KOPT-K1 (cell line): Measurements from ENCODE around the gene SFT2D3.

Source experiments
- H3K27ac ChIP-seq: fragments of 200-600 bp; sonication (generic); 2 replicates; pipeline ENCODE4 v1.5.1; 2016; ENCODE audit warnings: antibody characterized with exemption, mild to moderate bottlenecking, low read depth, low read length; ENCODE audit not compliant: poor library complexity, severe bottlenecking
- H3K36me3 ChIP-seq: fragments of 200-600 bp; sonication (generic); 2 replicates; pipeline ENCODE4 v1.5.1; 2017; ENCODE audit warnings: antibody characterized with exemption, mild to moderate bottlenecking, low read length, moderate library complexity; ENCODE audit not compliant: insufficient read depth
- H3K9me3 ChIP-seq: fragments of 200-600 bp; sonication (generic); 2 replicates; pipeline ENCODE4 v1.5.1; 2017; ENCODE audit warnings: antibody characterized with exemption, low read length, mild to moderate bottlenecking; ENCODE audit not compliant: insufficient read depth, poor library complexity, severe bottlenecking

The SFT2D3 gene

DNA sequence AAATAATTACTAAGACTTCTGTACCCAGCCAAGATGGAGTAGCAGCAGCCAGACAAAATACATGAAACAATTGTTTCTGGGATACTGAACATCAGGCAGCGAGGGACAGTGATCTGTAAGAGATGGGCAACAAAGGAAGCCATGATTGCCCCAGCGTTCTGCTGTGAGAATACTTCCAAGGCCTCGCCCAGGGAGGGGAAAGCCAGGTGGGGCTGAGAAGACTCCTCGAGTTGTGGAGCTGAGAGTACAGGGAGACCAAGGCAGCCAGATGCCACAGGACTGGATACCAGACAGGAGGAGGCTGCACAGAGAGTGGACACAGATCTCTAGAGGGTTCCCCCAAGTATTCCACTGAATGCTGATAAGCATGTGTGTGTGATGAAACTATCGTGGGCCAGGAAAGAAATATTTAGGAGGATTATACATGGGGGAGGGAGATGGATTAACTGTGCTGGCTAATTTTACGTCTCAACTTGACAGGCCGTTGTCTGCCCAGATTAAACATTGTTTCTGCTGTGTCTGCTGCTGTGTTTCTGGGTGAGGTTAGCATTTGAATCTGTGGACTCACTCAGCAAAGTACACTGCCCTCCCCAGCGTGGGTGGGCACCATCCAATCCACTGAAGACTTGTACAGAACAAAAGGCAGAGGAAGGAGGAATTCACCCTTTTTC is 15.8 kb upstream of the SFT2D3 start:
- no peaks in the 10 kb centered on the region for H3K36me3 ChIP-seq
- H3K9me3 ChIP-seq: peaks cover 33% of the 10 kb centered on the region
- no peak overlapping the region for H3K27ac ChIP-seq

DNA sequence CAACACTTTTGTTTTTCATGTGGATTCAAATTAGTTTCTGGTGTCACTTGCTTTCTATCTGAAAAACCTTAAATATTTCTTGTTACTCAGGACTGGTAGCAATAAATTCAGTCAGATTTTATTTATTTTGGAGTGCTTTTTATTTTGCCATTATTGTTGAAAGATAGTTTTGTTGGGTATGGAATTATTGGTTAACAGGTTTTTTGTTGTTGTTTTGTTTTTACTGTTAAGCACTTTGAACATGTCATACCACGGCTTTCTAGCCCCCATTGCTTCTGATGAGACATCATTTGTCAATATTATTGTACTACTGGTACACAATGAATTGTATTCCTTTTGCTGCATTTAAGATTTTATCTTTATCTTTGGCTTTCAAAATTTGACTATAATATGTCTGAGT is 12.9 kb upstream of the SFT2D3 start:
- no peak overlapping the region for H3K27ac ChIP-seq
- H3K36me3 ChIP-seq: no peaks in the 10 kb centered on the region
- peaks cover 48% of the 10 kb centered on the region for H3K9me3 ChIP-seq

DNA sequence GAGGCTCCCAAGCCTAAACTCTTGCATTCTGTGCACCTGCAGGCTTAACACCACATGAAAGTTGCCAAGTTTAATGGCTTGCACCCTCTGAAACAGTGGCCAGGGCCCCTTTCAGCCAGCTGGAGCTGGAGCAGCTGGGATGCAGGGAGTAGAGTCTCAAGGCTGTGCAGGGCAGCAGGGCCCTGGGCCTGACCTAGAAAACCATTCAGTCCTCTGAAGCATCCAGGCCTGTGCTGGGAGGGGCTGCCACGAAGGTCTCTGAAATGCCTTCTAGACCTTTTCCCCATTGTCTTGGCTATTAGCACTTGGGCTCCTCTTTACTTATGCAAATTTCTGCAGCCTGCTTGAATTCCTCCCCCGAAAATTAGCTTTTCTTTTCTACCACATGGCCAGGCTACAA is 10.6 kb upstream of the SFT2D3 start:
- Histone ChIP-seq H3K36me3 (no peaks in the 10 kb centered on the region), H3K27ac (no peak overlapping the region), H3K9me3 (peaks cover 48% of the 10 kb centered on the region)

DNA sequence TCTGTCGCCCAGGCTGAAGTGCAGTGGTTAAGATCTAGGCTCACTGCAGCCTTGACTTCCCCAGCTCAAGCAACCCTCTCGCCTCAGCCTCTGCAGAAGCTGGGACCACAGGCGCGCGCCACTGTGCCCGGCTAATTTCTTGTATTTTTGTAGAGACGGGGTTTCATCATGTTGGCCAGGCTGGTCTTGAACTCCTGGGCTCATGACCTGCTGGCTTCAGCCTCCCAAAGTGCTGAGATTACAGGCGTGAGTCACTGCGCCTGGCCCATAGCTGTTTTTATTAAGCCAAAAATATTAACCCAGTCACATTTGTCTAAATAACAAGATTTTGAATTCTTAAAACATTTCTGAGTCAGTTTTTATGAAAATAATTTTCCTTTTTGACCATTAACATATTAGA is 6.3 kb upstream of the SFT2D3 start:
- peaks cover 20% of the 10 kb centered on the region for H3K9me3 ChIP-seq
- H3K36me3 ChIP-seq: no peaks in the 10 kb centered on the region
- H3K27ac ChIP-seq: no peak overlapping the region

DNA sequence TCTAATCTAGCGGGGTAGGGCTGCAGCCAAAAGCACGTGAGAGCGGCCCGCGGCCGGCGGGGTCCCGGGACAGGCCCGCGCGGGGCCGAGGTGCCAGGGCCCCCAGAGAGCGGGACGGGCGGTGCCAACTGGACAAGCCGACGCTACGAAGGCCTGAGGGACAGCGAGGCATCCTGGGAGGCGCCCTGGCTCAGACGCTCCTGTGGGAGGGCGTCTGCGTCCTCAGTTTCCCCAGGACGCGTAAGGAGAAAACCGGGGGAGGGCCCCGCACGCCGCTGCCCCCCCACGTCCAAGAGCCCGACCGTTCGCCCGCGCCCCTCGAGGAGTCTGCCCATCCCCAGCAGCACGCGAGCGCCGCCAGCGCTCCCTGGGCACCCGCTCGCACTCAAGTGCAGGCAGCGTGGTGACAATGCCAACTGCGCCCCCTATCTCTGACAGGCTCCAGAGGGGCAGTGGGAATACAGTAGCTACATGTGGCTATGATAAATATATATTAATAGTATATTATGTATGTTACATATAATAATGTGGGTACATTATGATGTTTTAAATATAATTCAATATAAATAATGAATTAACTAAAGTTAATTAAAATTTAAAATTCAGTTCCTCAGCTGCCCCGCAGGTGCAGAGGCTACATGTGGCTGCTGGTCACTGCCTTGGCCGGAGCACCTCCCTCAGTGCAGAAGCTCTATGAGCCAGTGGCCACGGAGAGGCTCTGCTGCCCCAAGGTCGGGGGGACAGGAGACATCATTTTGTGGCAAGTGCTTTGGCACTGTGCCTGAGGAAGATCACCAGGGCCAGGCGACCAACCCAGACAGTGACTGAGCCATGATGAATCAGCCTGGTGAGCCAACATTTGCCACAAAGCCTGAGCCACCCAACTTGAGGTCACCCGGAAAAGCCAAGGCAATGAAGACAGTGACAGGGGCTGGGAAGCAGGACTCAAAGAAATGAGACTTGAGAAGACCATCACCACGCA is 5.5 kb upstream of the SFT2D3 start:
- no peak overlapping the region for H3K27ac ChIP-seq
- H3K9me3 ChIP-seq: peaks cover 12% of the 10 kb centered on the region
- no peaks in the 10 kb centered on the region for H3K36me3 ChIP-seq

GRCh38 chr2:127697482-127698180 is 3.7 kb upstream of the SFT2D3 start:
- Histone ChIP-seq H3K36me3 (no peaks in the 10 kb centered on the region), H3K27ac (no peak overlapping the region), H3K9me3 (no peaks in the 10 kb centered on the region)

GRCh38 chr2:127698553-127699355 is 2.5 kb upstream of the SFT2D3 start:
- Histone ChIP-seq H3K36me3 (peaks cover 8% of the 10 kb centered on the region; the same call in 1 of the 2 replicates), H3K27ac (no peak overlapping the region)

GRCh38 chr2:127700527-127701192 is 637 bp upstream of the SFT2D3 start:
- Histone ChIP-seq H3K9me3 (no peaks in the 10 kb centered on the region), H3K27ac (peak overlapping the region; percentile 92), H3K36me3 (peaks cover 25% of the 10 kb centered on the region)

More at GRCh38 chr2:127698553-127699355, 2.5 kb upstream of the SFT2D3 start:
- no peaks in the 10 kb centered on the region for H3K9me3 ChIP-seq

DNA sequence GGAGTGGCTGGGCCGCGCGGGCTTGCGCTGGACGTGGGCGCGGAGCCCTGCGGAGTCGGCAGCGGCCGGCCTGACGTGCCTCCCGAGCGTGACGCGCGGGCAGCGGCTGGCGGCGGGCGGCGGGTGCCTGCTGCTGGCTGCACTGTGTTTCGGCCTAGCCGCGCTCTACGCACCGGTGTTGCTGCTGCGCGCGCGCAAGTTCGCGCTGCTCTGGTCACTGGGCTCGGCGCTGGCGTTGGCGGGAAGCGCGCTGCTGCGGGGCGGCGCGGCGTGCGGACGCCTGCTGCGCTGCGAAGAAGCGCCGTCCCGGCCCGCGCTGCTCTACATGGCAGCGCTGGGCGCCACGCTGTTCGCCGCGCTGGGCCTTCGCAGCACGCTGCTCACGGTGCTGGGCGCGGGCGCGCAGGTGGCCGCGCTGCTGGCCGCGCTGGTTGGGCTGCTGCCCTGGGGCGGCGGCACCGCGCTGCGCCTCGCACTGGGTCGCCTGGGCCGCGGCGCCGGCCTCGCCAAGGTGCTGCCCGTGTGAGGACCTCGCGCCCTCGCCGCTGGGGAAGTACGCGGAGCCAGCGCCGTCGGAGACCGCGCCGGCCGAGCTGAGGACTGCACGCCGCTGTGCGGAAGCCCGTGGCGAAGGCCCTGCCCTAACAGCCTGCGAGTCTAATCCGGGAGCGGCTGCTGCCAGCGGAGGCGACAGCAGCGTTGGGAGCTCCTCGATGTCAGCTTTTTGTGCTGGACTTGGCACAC is 526 bp downstream of the SFT2D3 start:
- Histone ChIP-seq H3K9me3 (no peaks in the 10 kb centered on the region), H3K36me3 (peaks cover 36% of the 10 kb centered on the region), H3K27ac (peak overlapping the region; percentile 92)

DNA sequence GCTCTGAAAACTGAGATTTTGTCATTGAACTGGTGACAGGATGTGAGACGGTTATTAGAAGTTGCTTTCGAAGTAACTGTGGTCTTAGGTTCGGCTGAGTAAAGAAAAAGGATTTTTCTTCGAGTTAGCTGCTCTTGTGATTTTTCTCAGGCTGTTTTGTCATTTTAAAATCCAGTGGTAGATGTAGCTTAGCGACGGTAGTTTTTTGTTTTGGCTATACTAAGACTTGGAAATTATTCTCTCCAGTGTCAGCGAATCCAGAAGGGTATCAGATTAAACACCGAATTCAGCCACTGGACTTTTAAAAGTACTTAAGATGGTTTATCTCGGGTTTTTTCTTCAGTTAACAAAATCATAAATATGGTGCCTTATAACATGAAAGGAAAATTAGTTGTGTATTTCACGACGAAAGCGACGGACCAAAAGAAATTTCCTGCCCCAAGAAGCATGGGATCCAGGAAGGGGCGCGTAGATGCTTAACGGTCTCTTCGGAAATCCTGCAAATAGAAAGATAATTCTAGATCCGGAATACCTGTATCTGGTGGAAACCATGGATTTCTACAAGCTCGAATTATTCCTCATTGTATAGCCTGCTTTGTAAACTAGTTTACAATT is 1.2 kb downstream of the SFT2D3 start:
- H3K27ac ChIP-seq: peak overlapping the region; percentile 92
- peaks cover 41% of the 10 kb centered on the region for H3K36me3 ChIP-seq
- no peaks in the 10 kb centered on the region for H3K9me3 ChIP-seq

GRCh38 chr2:127703282-127703681 is 2.0 kb downstream of the SFT2D3 start:
- H3K9me3 ChIP-seq: no peaks in the 10 kb centered on the region
- no peak overlapping the region for H3K27ac ChIP-seq
- H3K36me3 ChIP-seq: peaks cover 49% of the 10 kb centered on the region

- Histone ChIP-seq H3K9me3 (no peaks in the 10 kb centered on the region), H3K27ac (no peak overlapping the region), H3K36me3 (peaks cover 63% of the 10 kb centered on the region)
Observed at GRCh38 chr2:127704641-127705390, 3.5 kb downstream of the SFT2D3 start.
